Parathyroid adenoma (tissue), 2 donors: ENCODE measurements around the gene FOXS1.

Experiments used
- H2AFZ ChIP-seq: fragments of 300-600 bp; sonication (generic); one replicate; pipeline ENCODE4 v1.7.0; 2017; ENCODE audit warnings: antibody characterized with exemption, mild to moderate bottlenecking
- H3K27ac ChIP-seq: fragments of 300-600 bp; sonication (generic); one replicate; pipeline ENCODE4 v1.7.0; 2017
- H3K27me3 ChIP-seq: fragments of 300-600 bp; sonication (generic); one replicate; pipeline ENCODE4 v1.7.0; 2017; ENCODE audit warnings: low read length; ENCODE audit not compliant: control insufficient read depth, insufficient read depth
- H3K36me3 ChIP-seq: fragments of 300-600 bp; sonication (generic); one replicate; pipeline ENCODE4 v1.7.0; 2017; ENCODE audit warnings: low read length; ENCODE audit not compliant: control insufficient read depth, insufficient read depth
- H3K4me1 ChIP-seq: fragments of 300-600 bp; sonication (generic); one replicate; pipeline ENCODE4 v1.7.0; 2017; ENCODE audit warnings: control low read depth
- H3K4me2 ChIP-seq: fragments of 300-600 bp; sonication (generic); one replicate; pipeline ENCODE4 v1.7.0; 2017; ENCODE audit warnings: low read length
- H3K4me3 ChIP-seq: fragments of 300-600 bp; sonication (generic); one replicate; pipeline ENCODE4 v1.7.0; 2017; ENCODE audit warnings: low read depth, low read length
- H3K79me2 ChIP-seq: fragments of 300-600 bp; sonication (generic); one replicate; pipeline ENCODE4 v1.7.0; 2017; ENCODE audit warnings: control low read depth
- H3K9ac ChIP-seq: fragments of 300-600 bp; sonication (generic); one replicate; pipeline ENCODE4 v1.7.0; 2017; ENCODE audit warnings: mild to moderate bottlenecking
- H3K9me3 ChIP-seq: fragments of 300-600 bp; sonication (generic); one replicate; pipeline ENCODE4 v1.7.0; 2017; ENCODE audit warnings: low read length; ENCODE audit not compliant: control insufficient read depth
- CTCF ChIP-seq: fragments of 300-600 bp; sonication (generic); IDR thresholded peaks from one replicate; pipeline ENCODE4 v1.7.0; 2017; ENCODE audit warnings: antibody characterized with exemption, mild to moderate bottlenecking
- donor health status: primary hyperparathyroidism.

FOXS1 gene

GRCh38 chr20:31801508-31801907 lies 43.9 kb downstream of the FOXS1 start:
- no peaks in the 10 kb centered on the region for H3K27me3 ChIP-seq
- no peaks in the 10 kb centered on the region for H3K79me2 ChIP-seq
- no peaks in the 10 kb centered on the region for H3K9me3 ChIP-seq
- no peak overlapping the region for H3K9ac ChIP-seq
- H3K4me2 ChIP-seq, result no peak overlapping the region
- H3K4me1 ChIP-seq, result peaks cover 16% of the 10 kb centered on the region
- no peaks in the 10 kb centered on the region for H3K36me3 ChIP-seq
- H2AFZ ChIP-seq, result no peak overlapping the region
- H3K4me3 ChIP-seq, result no peak overlapping the region
- TF ChIP-seq CTCF, result no peak
- H3K27ac ChIP-seq, result no peak overlapping the region

GRCh38 chr20:31797364-31797763 lies 48.0 kb downstream of the FOXS1 start:
- TF ChIP-seq CTCF, result no peak
- no peak overlapping the region for H2AFZ ChIP-seq
- no peaks in the 10 kb centered on the region for H3K27me3 ChIP-seq
- H3K4me2 ChIP-seq, result no peak overlapping the region
- no peaks in the 10 kb centered on the region for H3K79me2 ChIP-seq
- H3K9ac ChIP-seq, result no peak overlapping the region
- no peaks in the 10 kb centered on the region for H3K36me3 ChIP-seq
- no peaks in the 10 kb centered on the region for H3K9me3 ChIP-seq
- H3K4me3 ChIP-seq, result no peak overlapping the region
- no peaks in the 10 kb centered on the region for H3K4me1 ChIP-seq
- no peak overlapping the region for H3K27ac ChIP-seq
